IPS DF 19.7 (cell line): Measurements from ENCODE around the gene LRBA.

Source experiments
- DNase-seq: peaks from one replicate; pipeline ENCODE4 v3.0.0-alpha.2; 2013; ENCODE audit warnings: low read depth, low spot score

The LRBA gene

DNA sequence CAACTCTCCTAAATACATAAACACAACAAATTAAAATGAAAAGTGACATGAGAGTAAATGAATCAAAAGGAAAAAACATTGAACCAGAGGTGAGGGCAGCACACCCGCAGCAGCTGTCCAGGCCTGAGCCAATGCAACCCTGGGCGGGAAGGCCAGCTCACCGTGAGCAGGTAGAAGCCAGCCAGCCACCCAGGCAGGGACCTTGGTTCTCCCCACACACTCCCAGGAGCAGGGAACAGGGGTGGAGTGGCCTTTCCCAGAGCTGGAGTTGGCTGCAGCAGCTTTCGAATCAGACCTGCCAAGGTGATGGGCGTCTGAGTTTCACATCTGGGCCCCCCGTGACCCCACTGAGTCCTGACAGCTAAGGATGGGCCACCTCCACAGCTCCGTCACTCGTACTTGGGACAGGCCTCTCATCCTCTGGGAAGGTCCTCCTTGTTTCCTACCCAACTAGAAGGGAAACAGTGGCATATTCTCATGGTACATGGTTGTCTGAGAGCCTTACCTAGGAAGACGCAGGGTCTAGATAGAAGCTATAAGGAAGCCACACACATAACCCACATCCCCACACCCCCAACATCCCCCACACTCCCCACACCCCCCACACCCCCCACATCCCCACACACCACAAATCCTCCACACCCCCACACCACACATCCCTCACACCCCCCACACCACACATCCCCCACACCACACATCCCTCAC, 764.6 kb downstream of the LRBA start:
- DNase-seq = no peak

DNA sequence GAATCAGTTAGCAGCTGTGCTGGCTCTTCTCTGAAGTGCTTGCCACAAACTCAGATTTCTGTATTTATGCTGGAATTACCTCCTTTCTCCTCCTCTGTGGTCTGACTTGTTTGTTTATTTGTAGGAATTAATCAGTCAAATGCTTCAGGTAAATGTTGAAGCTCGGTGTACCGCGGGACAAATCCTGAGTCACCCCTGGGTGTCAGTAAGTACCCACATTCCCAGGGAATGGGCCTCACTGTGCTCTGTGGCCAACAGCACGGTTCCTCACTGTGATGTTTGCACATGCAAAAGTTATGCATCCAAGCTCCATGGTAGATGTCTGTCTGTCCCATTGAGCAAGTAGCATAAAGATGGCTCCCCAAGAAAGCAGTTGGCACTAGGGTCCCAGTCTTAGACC, 766.9 kb downstream of the LRBA start:
- no peak for DNase-seq

DNA sequence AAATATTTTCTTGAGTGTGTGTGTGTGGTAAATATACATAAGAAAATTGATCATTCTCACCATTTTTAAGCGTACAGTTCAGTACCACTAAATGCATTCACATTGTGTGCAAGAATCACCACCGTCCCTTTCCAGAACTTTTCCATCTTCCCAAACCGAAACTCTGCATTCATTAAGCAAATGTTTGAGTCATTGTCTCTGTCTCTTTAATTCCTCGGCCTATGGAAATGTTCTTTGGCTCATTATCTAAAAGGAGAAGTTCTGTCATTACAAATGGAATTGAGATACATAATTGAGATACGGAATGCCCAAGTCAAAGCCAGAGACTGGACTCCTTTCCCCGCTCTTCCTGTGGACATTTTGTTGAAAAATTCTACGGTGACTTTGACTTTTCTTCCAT, 767.9 kb downstream of the LRBA start:
- no peak for DNase-seq

DNA sequence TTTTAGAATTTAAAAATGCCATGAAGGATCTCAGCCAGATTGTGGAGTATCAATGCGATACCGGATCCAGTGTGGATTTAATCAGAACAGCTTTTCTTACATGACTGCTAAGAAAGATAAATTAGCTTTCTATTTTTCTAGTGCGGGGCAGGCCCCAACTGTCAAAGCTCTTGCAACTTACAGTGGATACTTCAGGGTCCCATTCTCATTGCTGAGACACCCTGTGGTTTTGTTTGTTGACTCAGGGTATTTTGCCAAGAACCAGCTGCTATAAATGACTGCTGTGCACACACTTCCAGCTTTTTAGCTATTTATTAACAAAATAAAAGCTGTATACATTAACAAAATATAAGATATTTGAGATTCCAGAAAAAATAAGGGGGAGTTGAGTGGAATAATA, 770.5 kb downstream of the LRBA start:
- DNase-seq = no peak

DNA sequence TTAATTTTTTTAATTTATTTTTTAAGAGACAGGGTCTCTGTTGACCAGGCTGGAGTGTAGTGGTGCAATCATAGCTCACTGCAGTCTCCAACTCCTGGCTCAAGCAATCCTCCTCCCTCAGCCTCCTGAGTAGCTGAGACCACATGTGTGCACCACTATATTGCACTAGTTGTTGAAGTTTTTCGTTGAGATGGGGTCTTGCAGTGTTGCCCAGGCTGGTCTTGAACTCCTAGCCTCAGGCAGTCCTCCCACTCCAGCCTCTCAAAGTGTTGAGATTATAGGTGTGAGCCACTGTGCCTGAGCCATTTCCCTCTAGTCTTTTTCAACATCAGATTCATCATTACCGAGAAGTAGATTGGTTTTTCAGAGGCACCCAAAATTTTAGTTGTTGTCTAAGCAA, 771.2 kb downstream of the LRBA start:
- DNase-seq = no peak

DNA sequence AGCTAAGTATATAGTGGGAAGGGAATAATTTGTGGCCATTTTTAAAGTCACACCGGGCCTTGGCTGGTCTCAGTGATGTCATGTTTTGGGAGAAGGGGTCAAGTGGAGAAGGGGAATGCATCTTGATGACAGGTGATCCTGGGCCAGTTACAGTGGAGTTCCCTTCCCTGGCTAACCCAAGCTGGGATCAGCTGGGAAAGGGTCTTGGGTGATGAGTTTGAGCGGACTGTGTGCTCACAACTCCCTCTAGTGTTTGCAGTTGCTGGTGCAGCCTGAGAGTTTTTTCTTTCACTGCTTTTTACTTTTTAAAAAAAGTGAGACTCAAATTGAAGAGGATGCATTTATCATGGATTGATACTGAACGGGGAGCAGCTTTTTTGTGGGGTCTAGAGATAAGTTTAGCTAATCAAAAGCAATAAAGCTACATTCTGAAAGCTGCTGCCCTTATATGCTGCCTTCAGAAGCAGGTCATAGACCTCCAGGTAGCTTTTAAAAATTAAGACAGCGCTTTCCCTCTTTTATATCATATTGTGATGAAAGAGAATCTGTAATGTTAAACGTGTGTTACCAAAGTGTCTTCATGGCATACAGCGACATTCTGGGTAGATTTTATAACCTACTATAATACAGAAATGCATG, 772.1 kb downstream of the LRBA start:
- DNase-seq = no peak

DNA sequence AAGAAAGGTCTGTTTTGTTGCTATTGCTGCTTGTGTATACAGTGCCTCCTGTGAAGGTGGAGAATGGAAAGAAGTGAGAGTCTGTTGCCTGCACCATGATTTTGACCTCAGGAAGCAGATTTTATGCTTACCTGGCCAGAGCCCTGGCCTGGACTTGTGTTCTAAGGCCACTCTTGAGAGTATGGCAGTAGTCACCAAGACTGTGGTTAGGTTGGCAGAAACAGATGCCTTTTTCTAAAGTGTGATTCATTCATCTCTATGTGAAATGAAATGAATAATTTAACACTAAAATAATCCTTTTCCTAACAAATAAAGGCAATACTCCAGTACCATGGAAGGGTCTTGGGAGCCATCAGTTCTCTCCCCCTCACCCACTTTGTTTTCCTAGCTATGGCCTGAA, 775.1 kb downstream of the LRBA start:
- no peak for DNase-seq

DNA sequence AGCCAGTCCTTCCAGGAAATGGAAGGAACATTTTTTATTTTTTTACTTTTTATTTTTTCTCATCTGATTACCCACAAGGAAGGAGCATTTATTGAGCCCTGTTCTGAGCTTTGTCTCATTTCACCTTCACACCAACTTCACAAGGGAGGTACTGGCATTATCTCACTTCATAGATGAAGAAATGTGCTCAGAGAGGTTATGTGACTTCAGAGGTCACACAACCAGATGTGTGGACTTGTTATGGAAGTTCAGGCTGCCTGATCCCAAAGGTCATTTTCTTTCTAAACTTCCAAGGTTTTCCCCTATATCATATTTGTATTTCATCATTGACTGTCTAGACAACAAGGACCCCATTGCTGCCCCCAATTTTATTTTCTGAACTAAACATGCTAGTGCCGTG, 776.5 kb downstream of the LRBA start:
- DNase-seq = no peak

DNA sequence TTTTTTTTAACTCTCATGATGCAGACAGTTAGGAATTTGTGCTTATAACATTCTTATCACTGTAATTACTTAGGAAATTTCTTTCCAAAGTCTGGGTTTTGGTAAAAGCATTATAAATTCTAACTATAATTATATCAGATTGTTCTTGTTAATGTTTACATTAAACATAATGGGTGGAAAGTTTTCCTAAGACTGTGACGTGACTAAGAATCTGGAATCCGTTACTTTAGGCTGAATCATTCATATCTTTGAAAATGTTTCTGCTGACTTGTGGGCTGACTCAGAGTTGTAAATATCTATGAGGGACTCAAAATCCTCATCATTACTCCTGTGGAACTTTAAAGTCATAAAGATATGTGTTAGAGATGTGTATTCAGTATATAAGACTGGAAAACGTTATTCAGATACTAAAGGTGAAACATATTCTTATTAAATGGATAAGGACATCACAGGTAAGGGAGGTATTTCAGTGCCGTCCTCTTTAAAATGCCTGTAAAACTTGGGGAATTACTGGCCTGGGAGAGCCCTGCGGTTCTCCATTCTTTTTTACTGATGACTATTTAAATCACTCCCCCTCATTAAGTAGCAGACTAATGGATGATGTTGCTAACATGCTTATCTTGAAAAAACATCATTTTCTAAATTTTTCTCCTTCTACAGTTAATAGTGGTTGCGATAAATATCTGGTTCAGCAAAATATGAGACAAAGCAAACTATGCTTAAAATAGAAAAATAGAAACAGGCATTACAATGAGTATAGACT, 777.8 kb downstream of the LRBA start:
- DNase-seq = no peak

DNA sequence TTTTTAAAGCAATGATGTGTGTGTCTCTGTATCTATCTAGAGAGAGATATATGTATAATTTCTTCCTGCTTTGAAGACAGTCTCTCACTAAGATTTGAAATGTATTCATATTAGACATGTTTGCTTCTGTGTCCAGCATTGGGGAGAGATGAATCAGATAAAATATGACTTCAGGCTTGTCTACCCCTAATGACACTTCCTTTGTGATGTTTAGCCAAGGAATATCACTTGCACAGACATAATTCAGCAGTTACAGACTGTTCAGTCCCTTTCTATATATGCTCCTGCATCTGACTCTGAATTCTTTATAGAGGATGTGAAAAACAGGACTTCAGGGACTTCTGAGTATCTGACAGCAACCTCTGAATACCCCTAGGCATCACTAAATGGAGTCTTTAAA, 778.5 kb downstream of the LRBA start:
- no peak for DNase-seq

DNA sequence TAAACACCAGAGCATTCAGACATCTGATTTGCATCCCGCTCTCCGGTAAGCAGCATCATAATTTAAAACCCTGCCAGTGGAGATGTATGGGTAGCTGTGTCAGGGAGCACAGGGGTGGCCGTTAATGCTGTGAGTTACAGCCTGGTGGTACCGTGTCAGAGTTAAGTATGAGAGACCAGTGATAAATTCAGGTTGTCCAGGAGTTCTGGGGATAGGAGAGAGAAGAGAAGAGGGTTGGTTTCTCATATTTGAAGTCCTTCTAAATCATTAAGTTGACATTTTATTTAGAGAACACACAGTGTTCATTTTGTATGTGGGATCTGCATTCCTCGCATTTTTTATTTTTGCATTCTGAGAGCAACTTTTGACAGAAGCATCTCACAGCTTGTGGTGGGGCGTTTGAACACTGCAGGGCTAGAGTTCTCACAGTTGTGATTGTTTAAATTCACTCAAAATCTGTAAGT, 779.2 kb downstream of the LRBA start:
- no peak for DNase-seq

DNA sequence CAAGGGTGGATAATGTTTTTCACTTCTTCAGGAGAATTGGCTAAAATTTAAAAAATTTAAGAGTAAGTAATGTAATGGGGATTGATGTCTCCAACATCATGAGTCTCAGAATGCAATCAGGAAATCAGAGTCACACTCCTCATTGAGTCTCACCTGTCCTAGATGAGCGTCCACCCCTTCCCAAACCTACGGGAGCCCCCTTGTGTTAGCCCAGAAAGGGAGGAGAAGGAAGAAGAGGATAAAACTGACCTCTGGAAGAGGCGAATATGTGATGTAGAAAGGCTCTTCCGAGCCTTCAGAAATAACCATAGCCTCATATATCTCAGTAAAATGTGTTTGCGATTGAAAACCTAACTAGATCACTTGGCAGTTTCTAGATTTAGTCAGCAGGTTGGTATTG, 779.8 kb downstream of the LRBA start:
- DNase-seq = no peak

DNA sequence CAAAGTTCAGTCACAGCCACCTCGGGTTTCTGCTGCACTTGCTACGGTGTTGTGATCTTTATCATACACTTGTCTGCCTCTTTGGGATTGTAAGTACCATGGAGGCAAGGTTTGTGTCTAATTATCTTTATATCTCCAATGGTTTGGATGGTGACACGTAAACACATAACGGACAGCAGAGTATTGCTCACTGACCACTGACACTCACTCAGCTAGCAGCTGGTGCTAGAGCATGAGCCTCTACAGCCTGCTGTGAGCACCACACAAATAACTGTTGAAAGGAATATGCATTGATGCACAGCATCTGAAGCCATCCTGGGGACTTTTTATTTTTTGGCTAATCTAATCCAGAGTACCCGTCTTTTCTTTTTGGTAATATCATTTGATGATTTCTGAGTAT, 780.8 kb downstream of the LRBA start:
- no peak for DNase-seq

DNA sequence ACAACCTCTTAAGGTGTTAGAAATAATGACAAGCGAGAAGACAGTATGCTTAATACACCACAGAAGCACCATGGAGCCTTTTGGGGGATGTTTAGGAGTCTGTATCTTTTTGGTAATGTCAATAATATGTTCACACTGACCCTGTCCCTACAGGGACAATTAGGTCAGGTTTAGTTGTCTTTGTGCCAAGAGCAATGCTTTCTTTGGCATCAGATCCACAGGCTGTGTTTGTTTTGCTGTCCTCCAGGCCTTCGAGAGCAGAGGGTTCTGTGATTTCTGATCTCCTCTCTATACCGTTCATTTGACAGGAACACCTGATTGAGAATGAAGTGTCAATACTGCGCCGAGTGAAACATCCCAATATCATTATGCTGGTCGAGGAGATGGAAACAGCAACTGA, 783.1 kb downstream of the LRBA start:
- DNase-seq = no peak

DNA sequence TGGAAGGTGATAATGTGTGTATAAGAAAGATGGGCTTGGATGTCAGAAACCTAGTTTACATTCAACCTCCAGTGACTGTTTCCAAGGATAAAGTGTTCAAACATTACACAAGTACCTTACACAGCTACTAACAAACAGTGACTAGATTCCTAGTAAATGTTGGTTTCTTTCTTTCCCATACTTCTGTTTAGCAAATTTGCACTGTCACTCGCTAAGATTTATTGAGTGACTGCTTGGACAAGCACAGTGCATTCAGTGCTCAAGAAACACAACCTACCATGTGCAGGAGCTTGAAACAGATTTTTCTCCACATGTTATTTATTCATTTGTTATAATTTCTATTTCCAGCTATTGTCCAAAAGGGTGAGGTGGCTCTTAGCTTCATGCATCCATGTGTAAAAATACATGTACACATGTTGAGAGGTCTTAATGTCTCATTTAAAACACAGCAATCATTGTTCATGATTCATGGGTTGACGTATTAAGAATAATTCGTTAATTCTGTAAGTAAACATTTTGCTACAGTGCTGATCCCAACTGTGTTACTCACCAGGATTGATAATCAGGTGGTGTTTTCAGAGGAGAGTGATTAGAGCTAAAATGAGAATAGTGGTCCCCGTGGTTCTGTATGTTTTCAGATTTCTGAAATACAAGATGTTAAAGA, 783.8 kb downstream of the LRBA start:
- no peak for DNase-seq

DNA sequence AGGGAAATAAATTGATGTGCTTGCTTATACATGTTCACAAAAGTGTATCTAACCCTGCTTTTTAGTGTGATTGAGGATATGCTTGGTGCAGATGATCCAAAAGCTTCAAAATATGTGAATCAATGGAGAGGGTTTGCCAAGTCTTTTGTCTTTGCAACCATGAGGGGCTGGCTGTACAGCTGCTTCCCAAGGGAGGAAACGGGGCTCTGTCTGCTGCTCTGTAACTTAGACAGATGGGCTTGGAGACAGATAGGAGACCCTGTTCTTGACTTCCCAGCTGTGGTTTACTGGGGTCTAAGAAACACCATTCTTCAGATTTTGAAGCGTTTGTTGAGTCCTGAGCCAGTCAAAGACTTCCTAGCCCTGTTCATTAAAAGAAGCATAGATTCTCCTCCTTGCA, 784.5 kb downstream of the LRBA start:
- DNase-seq = no peak

DNA sequence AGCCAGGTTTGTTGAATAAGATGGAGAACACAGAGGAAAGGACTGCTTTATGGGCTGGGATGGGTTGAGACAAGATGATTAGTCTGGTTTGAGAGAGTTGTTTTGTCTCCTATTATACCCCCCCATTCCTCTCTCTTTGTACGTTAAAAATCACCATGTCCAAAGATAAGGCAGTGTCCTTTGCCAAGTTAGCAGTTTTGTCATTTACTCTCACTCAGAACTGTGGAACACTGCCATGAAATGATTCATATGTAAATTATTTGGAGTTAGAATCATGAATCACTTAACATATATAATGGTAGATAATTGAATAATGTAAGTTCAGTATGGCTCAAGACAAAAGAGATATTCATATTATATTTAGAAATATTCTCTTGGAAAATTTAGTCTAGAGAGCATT, 785.6 kb downstream of the LRBA start:
- DNase-seq = no peak

DNA sequence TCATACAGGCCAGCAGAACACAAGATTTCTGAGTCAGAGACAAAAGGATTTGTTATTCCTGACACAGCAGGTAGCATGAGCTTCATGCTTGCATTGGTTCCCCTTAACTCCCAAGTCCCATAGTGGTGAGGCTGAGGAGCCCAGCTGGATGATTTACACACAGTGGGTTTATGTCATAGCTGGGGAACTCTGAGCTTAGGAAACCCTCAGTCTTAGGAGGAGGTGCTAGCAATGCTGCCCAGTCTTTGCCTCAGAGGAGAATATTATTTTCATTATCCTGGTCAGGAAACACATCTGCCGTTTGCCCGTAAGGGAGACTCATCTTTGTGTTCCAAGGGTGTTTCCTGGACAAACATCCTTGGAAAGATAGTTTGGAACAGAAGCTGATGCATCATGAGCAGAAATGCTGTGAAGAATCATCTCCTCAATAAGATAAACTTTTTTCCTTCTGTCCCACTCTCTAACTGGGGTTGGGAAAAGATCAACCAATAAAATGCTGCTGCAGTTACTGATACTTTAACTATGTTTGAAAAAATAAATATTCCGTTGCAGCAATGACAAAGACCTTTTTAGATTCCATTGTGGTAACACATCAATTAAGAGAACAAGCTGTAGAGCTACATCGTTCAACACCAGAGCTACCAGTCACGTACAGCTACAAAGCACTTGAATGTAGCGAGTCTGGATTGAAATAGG, 790.0 kb downstream of the LRBA start:
- peak; percentile 42 for DNase-seq

DNA sequence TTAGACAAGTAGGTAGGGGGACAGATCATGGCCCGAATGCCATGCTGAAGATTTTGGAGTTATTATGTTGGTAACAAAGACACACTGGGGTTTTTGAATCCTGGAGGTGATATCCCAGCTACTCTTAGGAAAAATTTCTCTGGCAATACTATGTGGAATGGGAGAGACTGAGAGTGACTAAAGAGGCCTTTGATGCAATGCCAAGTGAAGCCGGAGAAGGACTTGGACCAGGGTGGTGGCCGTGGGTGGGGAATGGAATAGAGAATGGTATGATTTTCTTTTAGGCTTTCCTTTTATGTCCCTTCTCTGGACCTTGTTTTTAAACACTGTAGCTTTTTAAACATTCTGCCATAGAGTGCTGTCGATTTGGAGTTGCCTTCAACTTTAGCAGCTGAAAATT, 795.2 kb downstream of the LRBA start:
- DNase-seq = no peak

DNA sequence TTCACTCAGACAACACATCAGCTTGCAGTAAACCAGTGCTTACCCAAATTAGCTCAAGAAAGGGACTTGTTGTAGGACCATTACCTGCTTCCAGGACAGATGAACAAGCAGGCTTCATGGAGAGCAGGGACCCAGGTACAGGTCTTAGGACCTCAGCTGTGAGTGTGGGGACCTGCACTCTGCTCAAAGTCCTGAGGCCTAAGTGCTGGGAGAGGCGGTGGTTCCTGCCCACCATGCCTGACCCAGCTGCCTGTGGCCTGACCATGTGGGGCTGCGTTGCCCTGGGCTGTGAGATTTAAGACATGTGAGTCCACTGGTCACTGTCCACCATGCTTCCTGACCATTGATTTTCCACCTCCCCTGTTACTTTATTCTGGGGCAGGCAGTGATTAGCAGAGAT, 796.6 kb downstream of the LRBA start:
- DNase-seq = no peak

DNA sequence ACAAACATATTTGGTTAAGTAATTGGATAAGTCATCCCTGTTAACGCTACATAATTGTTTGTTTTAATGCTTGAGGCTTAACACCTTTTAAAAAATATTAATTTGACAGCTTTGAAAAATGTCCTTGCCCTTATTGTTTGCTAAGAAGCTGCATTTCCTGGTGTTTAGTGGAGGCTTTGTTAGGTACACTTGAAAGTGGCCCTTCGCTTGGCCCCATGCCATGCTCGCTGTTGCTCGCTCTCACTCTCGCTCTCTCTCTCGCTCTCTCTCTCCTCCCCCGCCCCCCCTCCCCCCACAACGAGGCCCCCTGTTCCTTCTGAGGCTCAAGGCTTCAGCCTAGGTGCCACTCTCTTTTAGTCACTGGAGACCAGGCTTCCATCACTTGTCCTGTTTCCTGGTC, 797.3 kb downstream of the LRBA start:
- DNase-seq = no peak

DNA sequence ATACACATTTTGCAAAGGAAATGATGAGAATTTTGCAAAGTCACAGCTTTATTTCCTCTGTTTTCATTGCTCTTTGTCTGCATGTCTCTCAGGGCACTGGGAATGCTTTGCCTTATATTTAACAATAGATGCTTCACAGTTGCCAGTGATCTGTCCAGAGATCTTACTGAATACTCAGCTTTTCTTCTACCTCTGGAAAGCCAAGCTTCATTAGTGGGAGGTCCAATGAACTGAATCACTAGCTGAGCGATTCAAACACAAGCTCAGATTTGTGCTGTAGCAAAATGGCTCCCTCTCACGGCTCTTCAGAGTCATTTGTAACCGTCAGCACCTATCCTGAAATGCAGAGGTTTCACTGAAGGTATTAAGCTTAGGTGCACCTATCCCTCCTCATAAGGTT, 797.9 kb downstream of the LRBA start:
- DNase-seq = no peak
